CD4-positive, alpha-beta T cell treated with Interferon gamma for 1 hour (primary cell): ENCODE results near the gene RBM46.

Experiments used
- DNase-seq: peaks from one replicate; pipeline ENCODE4 v3.0.0-alpha.2; 2020

Gene RBM46, protein sequence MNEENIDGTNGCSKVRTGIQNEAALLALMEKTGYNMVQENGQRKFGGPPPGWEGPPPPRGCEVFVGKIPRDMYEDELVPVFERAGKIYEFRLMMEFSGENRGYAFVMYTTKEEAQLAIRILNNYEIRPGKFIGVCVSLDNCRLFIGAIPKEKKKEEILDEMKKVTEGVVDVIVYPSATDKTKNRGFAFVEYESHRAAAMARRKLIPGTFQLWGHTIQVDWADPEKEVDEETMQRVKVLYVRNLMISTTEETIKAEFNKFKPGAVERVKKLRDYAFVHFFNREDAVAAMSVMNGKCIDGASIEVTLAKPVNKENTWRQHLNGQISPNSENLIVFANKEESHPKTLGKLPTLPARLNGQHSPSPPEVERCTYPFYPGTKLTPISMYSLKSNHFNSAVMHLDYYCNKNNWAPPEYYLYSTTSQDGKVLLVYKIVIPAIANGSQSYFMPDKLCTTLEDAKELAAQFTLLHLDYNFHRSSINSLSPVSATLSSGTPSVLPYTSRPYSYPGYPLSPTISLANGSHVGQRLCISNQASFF

GRCh38 chr4:154781126-154781982 is at the start of gene RBM46:
Gene RBM46 (plus strand): TSS chr4:154781272. CDS start chr4:154796753, 15,481 bp downstream.
- no peak for DNase-seq

DNA sequence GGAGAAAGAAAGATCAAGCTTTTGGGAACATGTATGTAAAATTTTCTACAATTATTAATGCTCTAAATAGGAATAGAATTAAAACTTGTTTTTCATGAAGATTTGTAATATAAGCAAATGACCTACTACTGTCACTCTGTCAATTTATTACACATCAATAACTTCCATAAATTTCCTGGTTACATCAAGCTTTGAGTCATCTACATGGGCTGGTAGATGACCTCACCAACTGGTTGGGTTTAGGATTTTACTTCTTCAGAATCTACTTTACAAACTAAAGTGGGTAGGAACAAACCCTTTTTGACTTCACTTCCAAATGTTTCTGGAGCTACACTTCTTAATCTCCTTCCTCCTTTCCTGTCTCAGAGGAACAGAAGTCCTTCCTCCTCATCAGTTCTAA is 49.3 kb upstream of the RBM46 start:
- no peak for DNase-seq

DNA sequence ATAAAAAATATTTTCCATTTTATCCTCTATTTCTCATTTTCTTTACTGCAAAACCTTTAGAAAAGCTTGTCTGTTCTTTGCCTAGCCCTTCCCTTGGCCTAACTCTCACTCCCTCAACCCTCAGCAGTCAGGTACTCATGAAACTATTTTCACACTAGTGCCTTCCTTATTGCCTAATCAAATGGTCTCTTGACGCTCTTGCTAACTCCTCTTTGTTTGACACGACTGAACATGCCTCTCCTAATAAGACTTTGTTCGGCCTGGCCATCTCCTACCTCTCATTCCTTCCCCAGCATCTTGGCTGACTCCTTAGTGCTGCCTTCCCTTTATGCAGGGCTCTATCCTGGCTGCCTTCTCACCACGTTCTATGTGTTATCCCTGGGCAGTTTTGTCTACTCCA is 48.4 kb upstream of the RBM46 start:
- DNase-seq = no peak

DNA sequence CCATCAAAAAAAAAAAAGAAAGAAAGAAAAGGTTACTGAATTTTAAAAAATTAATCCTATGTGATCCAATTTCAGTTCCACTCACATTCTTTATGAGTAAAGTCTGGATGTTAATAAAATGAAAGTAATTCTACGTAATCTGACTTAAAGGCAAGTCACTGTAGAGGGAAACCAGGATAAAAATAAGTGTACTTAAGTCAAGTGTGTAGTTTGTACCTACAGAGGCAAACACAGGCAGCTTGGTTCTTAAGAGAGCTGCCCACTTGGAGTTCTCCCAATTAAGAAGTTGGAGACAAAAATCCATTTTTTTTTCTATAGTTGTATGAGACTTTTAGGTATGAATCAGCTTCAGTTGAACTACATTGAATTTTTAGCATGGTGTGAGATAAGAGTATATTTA is 44.3 kb upstream of the RBM46 start:
- no peak for DNase-seq

- no peak for DNase-seq
These were observed 42.6 kb upstream of the RBM46 start for GRCh38 chr4:154738426-154738825.

- DNase-seq = no peak
These were observed 42.0 kb upstream of the RBM46 start for GRCh38 chr4:154739111-154739510.

GRCh38 chr4:154740462-154740861 is 40.6 kb upstream of the RBM46 start:
- DNase-seq = no peak

DNA sequence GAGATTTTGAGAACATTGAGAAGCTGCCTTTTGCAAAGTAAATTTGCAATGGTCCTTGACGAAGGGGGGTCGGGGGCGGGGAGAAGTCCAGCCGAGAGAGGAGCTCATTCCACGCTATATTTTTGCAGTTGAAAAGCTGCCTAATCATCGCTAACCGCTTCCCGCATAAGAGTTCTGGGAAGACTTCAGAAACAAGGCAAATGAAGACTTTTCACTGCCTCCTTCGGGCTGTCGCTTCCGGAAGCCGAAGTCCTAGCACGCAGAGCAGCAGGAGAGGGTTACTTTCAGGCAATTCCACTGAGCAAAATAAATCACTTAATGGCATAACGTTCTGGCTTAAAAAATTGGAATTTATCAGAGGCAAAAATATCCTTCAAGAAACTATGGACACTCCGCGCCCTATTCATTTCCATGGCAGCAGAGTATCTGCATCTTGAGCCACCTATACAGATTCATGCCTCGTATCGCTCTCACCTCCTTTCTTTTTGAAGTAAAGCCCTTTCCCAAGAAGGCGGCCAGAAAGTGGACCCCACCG is 39.9 kb upstream of the RBM46 start:
- DNase-seq = no peak

- DNase-seq = no peak
These were observed 38.9 kb upstream of the RBM46 start for GRCh38 chr4:154741922-154742850.

- peak; percentile 4 for DNase-seq
These were observed 37.3 kb upstream of the RBM46 start, which contains the start of gene LRAT for GRCh38 chr4:154743683-154744340. Gene LRAT (plus strand): TSS chr4:154744000. CDS start chr4:154744327, 327 bp downstream.

- DNase-seq = no peak
These were observed 36.6 kb upstream of the RBM46 start for GRCh38 chr4:154744341-154744926.

GRCh38 chr4:154757713-154758112 is 23.4 kb upstream of the RBM46 start:
- no peak for DNase-seq

- no peak for DNase-seq
These were observed 20.2 kb upstream of the RBM46 start for GRCh38 chr4:154760895-154761294.

- no peak for DNase-seq
These were observed 2.8 kb upstream of the RBM46 start for GRCh38 chr4:154778264-154778663.

DNA sequence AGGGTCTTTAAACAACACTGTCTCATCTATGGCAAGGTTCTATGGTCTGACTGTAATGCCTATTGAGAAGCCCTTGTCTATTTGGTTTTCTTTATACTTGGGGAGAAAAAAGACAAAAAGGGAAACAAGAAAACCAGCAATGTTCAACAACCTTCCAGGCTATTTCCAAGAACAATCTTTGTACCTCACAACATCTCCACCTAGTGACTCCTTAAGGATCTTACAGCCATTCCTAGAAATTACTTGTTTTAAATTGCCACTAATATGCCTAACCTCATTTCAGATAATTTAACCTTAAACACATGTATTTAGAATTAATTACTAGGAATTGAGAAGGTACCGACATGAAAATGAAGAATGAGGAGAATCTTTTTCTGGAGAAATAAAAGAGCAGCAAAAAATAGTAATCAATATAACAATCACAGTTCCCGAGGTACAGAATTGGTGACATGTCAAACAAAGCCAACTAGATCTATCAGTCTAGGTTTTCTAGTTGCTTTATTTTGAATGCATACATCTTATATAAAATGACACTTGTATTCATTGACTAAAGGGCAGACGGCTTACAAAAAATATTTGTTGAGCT is 1.6 kb upstream of the RBM46 start:
- DNase-seq = no peak

DNA sequence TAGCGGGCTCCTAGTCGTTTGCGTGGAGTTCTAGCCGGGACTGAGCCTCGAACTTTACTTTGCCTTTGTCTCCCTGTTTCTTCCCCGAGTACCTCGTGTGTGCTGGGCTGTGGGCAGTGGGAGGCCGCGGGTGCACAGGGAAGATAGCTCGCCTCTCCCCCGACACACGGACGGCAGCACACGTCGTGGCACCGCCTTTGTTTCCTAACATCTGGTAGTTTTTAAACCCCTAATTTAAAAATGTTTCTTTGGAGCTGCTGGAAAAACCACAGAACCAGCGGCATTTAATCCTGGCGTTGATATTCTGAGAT is 866 bp downstream of the RBM46 start:
- no peak for DNase-seq

DNA sequence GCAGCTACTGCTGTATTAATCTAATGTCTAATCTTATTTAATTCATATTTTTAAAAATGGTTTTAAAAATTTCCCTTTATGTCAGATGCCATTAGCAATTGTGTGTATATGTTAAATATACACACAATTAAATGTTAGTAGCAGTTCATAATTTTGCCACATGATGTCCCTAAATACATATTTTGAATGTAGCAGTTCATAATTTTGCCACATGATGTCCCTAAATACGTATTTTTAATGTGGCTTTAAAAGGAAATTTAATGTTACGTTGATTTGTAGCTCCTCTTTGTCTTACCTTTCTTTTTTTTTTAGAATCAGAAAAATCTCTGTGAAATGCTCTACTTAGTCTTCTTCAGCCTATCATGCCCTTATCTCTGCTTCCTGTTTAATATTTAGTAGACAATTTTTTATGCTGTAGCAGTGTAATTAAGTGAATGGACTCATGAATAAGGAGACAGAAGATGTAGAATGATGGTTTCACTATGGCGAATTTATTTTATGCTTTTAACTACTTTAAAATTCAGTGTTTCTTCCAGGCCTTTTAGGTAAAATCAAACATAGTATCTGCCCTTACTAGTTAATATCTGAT is 26.1 kb downstream of the RBM46 start:
- DNase-seq = no peak

DNA sequence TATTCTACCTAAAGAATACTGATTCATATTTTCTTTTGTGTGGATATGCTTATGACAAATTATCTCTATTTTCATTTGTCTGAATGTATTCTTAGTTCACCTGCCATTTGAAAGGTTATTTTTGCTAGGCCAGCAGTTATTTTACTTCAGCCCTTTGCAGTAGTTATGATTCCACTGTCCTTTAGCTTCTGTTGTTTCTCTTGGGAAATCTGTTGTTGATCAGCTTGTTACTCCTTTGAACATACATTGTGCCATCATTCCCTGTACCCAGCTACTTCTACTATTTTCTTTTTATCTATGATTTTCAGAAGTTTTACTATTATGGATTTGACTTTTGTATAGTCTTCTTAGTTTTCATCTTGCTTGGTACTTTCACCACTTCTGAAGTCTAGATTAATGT is 37.2 kb downstream of the RBM46 start:
- no peak for DNase-seq

DNA sequence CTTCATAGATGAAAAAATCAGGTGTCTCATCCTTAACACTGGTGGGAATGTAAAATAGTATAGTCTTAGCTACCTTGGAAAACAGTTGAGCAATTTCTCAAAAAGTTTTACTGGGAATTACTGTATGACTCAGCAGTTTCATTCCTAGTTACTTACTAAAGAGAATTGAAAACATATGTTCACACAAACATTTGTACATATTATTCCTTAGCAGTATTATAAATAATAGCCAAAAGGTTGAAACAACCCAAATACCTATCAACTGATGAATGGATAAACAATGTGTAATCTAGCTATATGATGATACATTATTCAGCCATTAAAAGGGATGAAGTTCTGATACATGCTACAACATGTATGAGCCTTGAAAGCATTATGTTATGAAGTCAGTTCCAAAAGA is 41.7 kb downstream of the RBM46 start:
- no peak for DNase-seq

DNA sequence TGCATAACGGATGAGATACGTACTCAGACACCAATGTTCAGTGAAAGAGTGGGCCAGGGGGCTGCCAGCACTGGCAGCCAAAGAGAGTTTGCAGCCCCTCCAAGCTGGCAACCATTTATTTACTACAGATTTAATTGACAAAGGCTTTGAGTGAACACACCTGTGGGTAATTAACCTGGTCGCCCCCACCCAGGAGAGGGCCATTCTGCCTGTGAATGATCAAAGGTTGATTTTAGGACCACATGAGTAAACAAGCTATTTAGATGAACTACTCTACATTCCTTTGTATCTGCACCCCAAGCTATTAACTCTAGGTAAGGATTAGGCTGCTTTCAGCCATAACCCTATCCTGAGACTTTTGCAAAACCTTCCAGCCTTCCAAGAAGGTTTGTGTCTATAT is 55.0 kb downstream of the RBM46 start:
- DNase-seq = no peak

DNA sequence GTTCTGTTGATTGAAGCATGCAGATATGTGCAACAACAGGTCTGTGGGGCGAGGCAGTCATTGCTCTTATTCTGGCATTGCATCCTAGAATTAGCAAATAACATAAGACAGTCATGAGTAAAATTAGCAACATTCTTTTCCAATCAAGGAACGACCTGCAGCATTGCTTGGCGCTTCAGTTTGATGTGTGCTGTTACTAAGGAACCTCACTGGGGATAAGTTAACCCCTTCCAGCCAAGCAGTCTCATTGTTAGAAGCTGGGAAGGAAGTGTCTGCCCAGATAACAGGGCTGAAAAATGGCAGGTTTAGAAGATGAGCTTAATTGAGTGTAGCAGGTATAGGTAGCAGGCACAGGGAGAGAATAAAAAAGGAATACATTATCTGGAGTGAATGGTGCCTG is 55.4 kb downstream of the RBM46 start:
- DNase-seq = no peak
